Natural killer cell (primary cell): ENCODE measurements around the gene C22orf15. TPM values are rescaled to one million over a fixed set of nuclear protein-coding genes. Genes with fewer than 3 reads are reported as not detected.

ENCODE experiments used
- ATAC-seq, 3 donors: fragments of 150-1000 bp in 2 of 3; fragments of 200-7000 bp in 1 of 3; cut with Tn5 transposase; 1 replicate in 1 of 3; 2 replicates in 2 of 3; pipeline ENCODE4 v1.10.0; 2021; ENCODE audit warnings: mild to moderate bottlenecking in 2 of 3, moderate library complexity in 2 of 3
- DNase-seq, 2 donors: peaks; one replicate each; pipeline versions ENCODE4 v3.0.0 to v3.0.0-alpha.2; 2013 to 2021; ENCODE audit warnings: mixed read lengths in 1 of 2
- H3K27ac ChIP-seq: one replicate; pipeline ENCODE4 v1.5.1; 2013; ENCODE audit warnings: mild to moderate bottlenecking, low read length
- H3K27me3 ChIP-seq: one replicate; pipeline ENCODE4 v1.6.1; 2013; ENCODE audit warnings: low read length; ENCODE audit not compliant: control insufficient read depth, insufficient read depth
- H3K36me3 ChIP-seq: one replicate; pipeline ENCODE4 v1.6.1; 2013; ENCODE audit warnings: low read length; ENCODE audit not compliant: control insufficient read depth, insufficient read depth
- H3K4me1 ChIP-seq: one replicate; pipeline ENCODE4 v1.6.1; 2013; ENCODE audit warnings: low read length; ENCODE audit not compliant: control insufficient read depth, insufficient read depth
- H3K4me3 ChIP-seq: one replicate; pipeline ENCODE4 v1.5.1; 2013; ENCODE audit warnings: low read length
- H3K9me3 ChIP-seq: one replicate; pipeline ENCODE4 v1.6.1; 2013; ENCODE audit warnings: low read length; ENCODE audit not compliant: control insufficient read depth, insufficient read depth
- H3K27ac Mint-ChIP-seq, 2 donors: one replicate each; pipeline ENCODE4 v1.8.0; 2022; ENCODE audit warnings: mild to moderate bottlenecking in 2 of 2, mixed read lengths in 2 of 2, moderate library complexity in 1 of 2
- H3K27me3 Mint-ChIP-seq, 2 donors: one replicate each; pipeline ENCODE4 v1.8.0; 2022; ENCODE audit warnings: low read depth in 2 of 2, mixed read lengths in 2 of 2
- H3K36me3 Mint-ChIP-seq: one replicate; pipeline ENCODE4 v1.8.0; 2022; ENCODE audit warnings: mixed read lengths
- H3K4me1 Mint-ChIP-seq, 2 donors: one replicate each; pipeline ENCODE4 v1.8.0; 2022; ENCODE audit warnings: mixed read lengths in 2 of 2
- H3K4me3 Mint-ChIP-seq: one replicate; pipeline ENCODE4 v1.8.0; 2022; ENCODE audit warnings: mild to moderate bottlenecking, moderate library complexity, mixed read lengths
- H3K9me3 Mint-ChIP-seq, 2 donors: one replicate each; pipeline ENCODE4 v1.8.0; 2022; ENCODE audit warnings: mixed read lengths in 2 of 2
- WGBS: methylation state at CpG from one replicate; pipeline ENCODE4 v1.1.7; 2013; ENCODE audit warnings: missing lambda C conversion rate; ENCODE audit not compliant: insufficient coverage; 5-methylcytosine and 5-hydroxymethylcytosine counted together
- intact Hi-C: fragments of 100-400 bp; cut with micrococcal nuclease; formaldehyde crosslinking; loops from one replicate; pipeline ENCODE4 v1.14.2; 2022
- total RNA-seq, 4 donors: library from RNA; stranded (reverse); fragments of 120-200 nt in 1 of 4; gene quantifications; one replicate each; pipeline versions ENCODE4 v1.2.3 to v1.2.4, GENCODE V29; 2013 to 2022
- TF ChIP-seq, protein P1 (sequence below): fragments of 200-600 bp; IDR thresholded peaks from one replicate; pipeline ENCODE4 v1.8.0; 2022; ENCODE audit warnings: antibody characterized with exemption

The C22orf15 gene
- total RNA-seq, 3 donors from 2014 or later (not counting 1 experiment from before 2014, with no cell fraction given) = not detected

GRCh38 chr22:23803001-23803819 lies 40.4 kb downstream of the C22orf15 start:
- WGBS = 85% methylated on average over 21 of the region's 21 CpGs
- H3K4me1 Mint-ChIP-seq = peaks cover 0 to 6% of the 10 kb centered on the region in 2 donors
- no peak overlapping the region for H3K4me3 ChIP-seq
- H3K9me3 Mint-ChIP-seq = no peaks in the 10 kb centered on the region
- no peaks in the 10 kb centered on the region for H3K27me3 Mint-ChIP-seq
- no peak overlapping the region for H3K4me3 Mint-ChIP-seq
- H3K4me1 ChIP-seq = peaks cover 23% of the 10 kb centered on the region
- DNase-seq (no peak), ATAC-seq (no peak)
- no peaks in the 10 kb centered on the region for H3K36me3 Mint-ChIP-seq
- intact Hi-C loops = no loop called here
- TF ChIP-seq, protein P1, sequence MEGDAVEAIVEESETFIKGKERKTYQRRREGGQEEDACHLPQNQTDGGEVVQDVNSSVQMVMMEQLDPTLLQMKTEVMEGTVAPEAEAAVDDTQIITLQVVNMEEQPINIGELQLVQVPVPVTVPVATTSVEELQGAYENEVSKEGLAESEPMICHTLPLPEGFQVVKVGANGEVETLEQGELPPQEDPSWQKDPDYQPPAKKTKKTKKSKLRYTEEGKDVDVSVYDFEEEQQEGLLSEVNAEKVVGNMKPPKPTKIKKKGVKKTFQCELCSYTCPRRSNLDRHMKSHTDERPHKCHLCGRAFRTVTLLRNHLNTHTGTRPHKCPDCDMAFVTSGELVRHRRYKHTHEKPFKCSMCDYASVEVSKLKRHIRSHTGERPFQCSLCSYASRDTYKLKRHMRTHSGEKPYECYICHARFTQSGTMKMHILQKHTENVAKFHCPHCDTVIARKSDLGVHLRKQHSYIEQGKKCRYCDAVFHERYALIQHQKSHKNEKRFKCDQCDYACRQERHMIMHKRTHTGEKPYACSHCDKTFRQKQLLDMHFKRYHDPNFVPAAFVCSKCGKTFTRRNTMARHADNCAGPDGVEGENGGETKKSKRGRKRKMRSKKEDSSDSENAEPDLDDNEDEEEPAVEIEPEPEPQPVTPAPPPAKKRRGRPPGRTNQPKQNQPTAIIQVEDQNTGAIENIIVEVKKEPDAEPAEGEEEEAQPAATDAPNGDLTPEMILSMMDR = no peak
- H3K36me3 ChIP-seq = peaks cover 55% of the 10 kb centered on the region
- H3K27ac Mint-ChIP-seq = no peak overlapping the region
- no peaks in the 10 kb centered on the region for H3K27me3 ChIP-seq
- no peaks in the 10 kb centered on the region for H3K9me3 ChIP-seq
- no peak overlapping the region for H3K27ac ChIP-seq

GRCh38 chr22:23804781-23805291 lies 42.0 kb downstream of the C22orf15 start:
- Histone ChIP-seq H3K36me3 (peaks cover 55% of the 10 kb centered on the region), H3K4me1 (peaks cover 23% of the 10 kb centered on the region), H3K9me3 (no peaks in the 10 kb centered on the region), H3K4me3 (no peak overlapping the region), H3K27me3 (no peaks in the 10 kb centered on the region), H3K27ac (no peak overlapping the region)
- Mint-ChIP-seq H3K27ac (peak overlapping the region in 1 of 2 donors; percentile 40), H3K36me3 (no peaks in the 10 kb centered on the region), H3K27me3 (no peaks in the 10 kb centered on the region), H3K9me3 (no peaks in the 10 kb centered on the region), H3K4me3 (no peak overlapping the region), H3K4me1 (peaks cover 0 to 6% of the 10 kb centered on the region in 2 donors)
- WGBS = 90% methylated on average over 12 of the region's 12 CpGs
- ATAC-seq = no peak
- TF ChIP-seq, protein P1 = no peak
- DNase-seq = no peak
- intact Hi-C loops = no loop called here

DNA sequence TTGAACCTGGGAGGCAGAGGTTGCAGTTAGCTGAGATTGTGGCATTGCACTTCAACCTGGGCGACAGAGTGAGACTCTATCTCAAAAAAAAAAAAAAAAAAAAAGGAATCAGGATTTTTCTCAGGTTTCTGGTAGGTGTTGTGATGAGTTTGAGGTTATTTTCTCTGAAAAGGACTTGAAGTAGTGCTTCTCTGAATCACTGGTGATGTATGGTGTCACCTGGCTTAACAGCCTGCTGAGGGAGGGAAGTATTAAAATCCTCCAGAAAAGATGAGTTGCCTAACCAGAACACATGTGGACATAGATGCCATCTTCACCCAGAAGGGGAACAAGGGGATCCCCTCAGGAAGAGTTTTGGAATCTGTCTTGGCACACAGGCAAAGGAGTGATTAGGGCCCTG lies 44.0 kb downstream of the C22orf15 start:
- ATAC-seq = no peak
- no peak for DNase-seq
- peaks cover 0 to 6% of the 10 kb centered on the region in 2 donors for H3K4me1 Mint-ChIP-seq
- H3K27ac Mint-ChIP-seq = no peak overlapping the region
- H3K27ac ChIP-seq = no peak overlapping the region
- peaks cover 8% of the 10 kb centered on the region for H3K4me1 ChIP-seq
- intact Hi-C loops = no loop called here
- no peaks in the 10 kb centered on the region for H3K36me3 Mint-ChIP-seq
- no peaks in the 10 kb centered on the region for H3K27me3 ChIP-seq
- H3K36me3 ChIP-seq = peaks cover 44% of the 10 kb centered on the region
- TF ChIP-seq, protein P1 = no peak
- no peak overlapping the region for H3K4me3 Mint-ChIP-seq
- H3K9me3 Mint-ChIP-seq = no peaks in the 10 kb centered on the region
- no peaks in the 10 kb centered on the region for H3K27me3 Mint-ChIP-seq
- no peaks in the 10 kb centered on the region for H3K9me3 ChIP-seq
- WGBS = 100% methylated on average over 1 of the region's 1 CpG
- H3K4me3 ChIP-seq = no peak overlapping the region
